HL-60 (cell line): Measurements from ENCODE around the gene ADGRA1.

ENCODE experiments used
- DNase-seq, 2 experiments: peaks; one replicate each; pipeline ENCODE4 v3.0.0-alpha.2; 2010 to 2020; ENCODE audit warnings: low read depth in 1 of 2, low spot score in 1 of 2
- H3K27ac ChIP-seq: fragments of 250-450 bp; sonication (Bioruptor Pico); replicated peaks from 2 replicates; pipeline ENCODE4 v1.5.1; 2020; ENCODE audit warnings: mild to moderate bottlenecking, moderate library complexity
- H3K27me3 ChIP-seq: fragments of 250-450 bp; sonication (Bioruptor Pico); 2 replicates; pipeline ENCODE4 v1.5.1; 2021; ENCODE audit warnings: mild to moderate bottlenecking, moderate library complexity; ENCODE audit not compliant: insufficient read depth, poor library complexity, severe bottlenecking
- H3K4me3 ChIP-seq: replicated peaks from 2 replicates; pipeline ENCODE4 v1.5.1; 2011; ENCODE audit warnings: mild to moderate bottlenecking, control low read depth, low read length; ENCODE audit not compliant: insufficient read depth
- CTCF ChIP-seq: IDR thresholded peaks from one replicate; pipeline ENCODE4 v1.5.1; 2011; ENCODE audit warnings: low read length, control low read depth, inconsistent platforms; ENCODE audit not compliant: insufficient read depth
- GABPA ChIP-seq: IDR thresholded peaks from 2 replicates; pipeline ENCODE4 v1.6.1; 2012; ENCODE audit warnings: low read depth
- POLR2AphosphoS5 ChIP-seq: IDR thresholded peaks from 2 replicates; pipeline ENCODE4 v1.6.1; 2012; ENCODE audit warnings: low read depth
- REST ChIP-seq: IDR thresholded peaks from 2 replicates; pipeline ENCODE4 v1.6.1; 2012; ENCODE audit warnings: low read depth; ENCODE audit not compliant: insufficient replicate concordance
- SPI1 ChIP-seq: IDR thresholded peaks from 2 replicates; pipeline ENCODE4 v1.6.1; 2012; ENCODE audit warnings: low read depth, mild to moderate bottlenecking, borderline replicate concordance

ADGRA1 gene

GRCh38 chr10:133043541-133044225, 44.0 kb upstream of the ADGRA1 start:
- no peak for TF ChIP-seq REST
- TF ChIP-seq POLR2AphosphoS5, result no peak
- no peak for TF ChIP-seq GABPA
- Histone ChIP-seq H3K27ac (no peak overlapping the region), H3K27me3 (no peaks in the 10 kb centered on the region), H3K4me3 (no peak overlapping the region)
- no peak for DNase-seq

GRCh38 chr10:133044401-133044811, 43.3 kb upstream of the ADGRA1 start:
- H3K27ac ChIP-seq, result no peak overlapping the region
- no peak for DNase-seq
- no peak for TF ChIP-seq GABPA
- TF ChIP-seq CTCF, result no peak
- no peak for TF ChIP-seq POLR2AphosphoS5
- no peak for TF ChIP-seq REST
- no peak for TF ChIP-seq SPI1
- H3K27me3 ChIP-seq, result no peaks in the 10 kb centered on the region
- no peak overlapping the region for H3K4me3 ChIP-seq

GRCh38 chr10:133045556-133046389, 42.0 kb upstream of the ADGRA1 start:
- H3K27me3 ChIP-seq, result no peaks in the 10 kb centered on the region
- TF ChIP-seq POLR2AphosphoS5 (no peak), GABPA (no peak), SPI1 (no peak), REST (no peak), CTCF (no peak)

More at GRCh38 chr10:133045556-133046389, 42.0 kb upstream of the ADGRA1 start:
- no peak overlapping the region for H3K4me3 ChIP-seq
- no peak overlapping the region for H3K27ac ChIP-seq
- no peak for DNase-seq
